Astrocyte (in vitro differentiated cells and primary cell): ENCODE results near the gene ATP2C1.

Experiments used
- EZH2 ChIP-seq: IDR thresholded peaks from 2 replicates; pipeline ENCODE4 v1.6.1; 2012; ENCODE audit warnings: mild to moderate bottlenecking, low read length, inconsistent platforms; ENCODE audit not compliant: insufficient read depth
- TF ChIP-seq, protein P1 (sequence below): IDR thresholded peaks from 2 replicates; pipeline ENCODE4 v1.5.1; 2011; ENCODE audit warnings: low read depth, mild to moderate bottlenecking, inconsistent platforms, low read length, moderate library complexity; ENCODE audit not compliant: insufficient read depth

GRCh38 chr3:131009698-131010097 lies 115.8 kb downstream of the ATP2C1 start:
- TF ChIP-seq, protein P1, sequence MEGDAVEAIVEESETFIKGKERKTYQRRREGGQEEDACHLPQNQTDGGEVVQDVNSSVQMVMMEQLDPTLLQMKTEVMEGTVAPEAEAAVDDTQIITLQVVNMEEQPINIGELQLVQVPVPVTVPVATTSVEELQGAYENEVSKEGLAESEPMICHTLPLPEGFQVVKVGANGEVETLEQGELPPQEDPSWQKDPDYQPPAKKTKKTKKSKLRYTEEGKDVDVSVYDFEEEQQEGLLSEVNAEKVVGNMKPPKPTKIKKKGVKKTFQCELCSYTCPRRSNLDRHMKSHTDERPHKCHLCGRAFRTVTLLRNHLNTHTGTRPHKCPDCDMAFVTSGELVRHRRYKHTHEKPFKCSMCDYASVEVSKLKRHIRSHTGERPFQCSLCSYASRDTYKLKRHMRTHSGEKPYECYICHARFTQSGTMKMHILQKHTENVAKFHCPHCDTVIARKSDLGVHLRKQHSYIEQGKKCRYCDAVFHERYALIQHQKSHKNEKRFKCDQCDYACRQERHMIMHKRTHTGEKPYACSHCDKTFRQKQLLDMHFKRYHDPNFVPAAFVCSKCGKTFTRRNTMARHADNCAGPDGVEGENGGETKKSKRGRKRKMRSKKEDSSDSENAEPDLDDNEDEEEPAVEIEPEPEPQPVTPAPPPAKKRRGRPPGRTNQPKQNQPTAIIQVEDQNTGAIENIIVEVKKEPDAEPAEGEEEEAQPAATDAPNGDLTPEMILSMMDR = no peak
- no peak for TF ChIP-seq EZH2
